Panc1 (cell line): ENCODE data around the gene SEPHS2.

Experiments used
- CTCF ChIP-seq: fragments of 450-650 bp; IDR thresholded peaks from 2 replicates; pipeline ENCODE4 v1.5.1; 2017; ENCODE audit warnings: mild to moderate bottlenecking
- POLR2AphosphoS5 ChIP-seq: IDR thresholded peaks from 2 replicates; pipeline ENCODE4 v1.6.1; 2012; ENCODE audit warnings: mild to moderate bottlenecking, low read depth, low read length, moderate library complexity
- REST ChIP-seq, 2 experiments: IDR thresholded peaks; 2 replicates each; pipeline ENCODE4 v1.6.1; 2011 to 2012; ENCODE audit warnings: low read depth in 2 of 2, control low read depth in 1 of 2, low read length in 1 of 2, mild to moderate bottlenecking in 1 of 2, moderate library complexity in 1 of 2; ENCODE audit not compliant: insufficient read depth in 1 of 2
- SIN3A ChIP-seq: IDR thresholded peaks from 2 replicates; pipeline ENCODE4 v1.6.1; 2012; ENCODE audit warnings: low read depth, mild to moderate bottlenecking, low read length, moderate library complexity, borderline replicate concordance; ENCODE audit not compliant: insufficient read depth

GRCh38 chr16:30407804-30408534 is 37.7 kb downstream of the SEPHS2 start:
- TF ChIP-seq REST (IDR thresholded peaks at IDR 0.05; ENCODE audit: insufficient read depth in 1 of 2, low read depth in 2 of 2, low read length in 1 of 2) = no peak
- TF ChIP-seq CTCF = no peak
- no peak for TF ChIP-seq POLR2AphosphoS5
- no peak for TF ChIP-seq SIN3A
